ENCODE measurements around the gene ZSCAN25. TPM values are rescaled to one million over a fixed set of nuclear protein-coding genes. Genes with fewer than 3 reads are reported as not detected.

Gene ZSCAN25
- total and polyA plus RNA-seq, 2 of the 13 experiments (the other 11 are each of a cell fraction or from before 2014, with no cell fraction given), result 12.1 to 16.8 TPM

DNA sequence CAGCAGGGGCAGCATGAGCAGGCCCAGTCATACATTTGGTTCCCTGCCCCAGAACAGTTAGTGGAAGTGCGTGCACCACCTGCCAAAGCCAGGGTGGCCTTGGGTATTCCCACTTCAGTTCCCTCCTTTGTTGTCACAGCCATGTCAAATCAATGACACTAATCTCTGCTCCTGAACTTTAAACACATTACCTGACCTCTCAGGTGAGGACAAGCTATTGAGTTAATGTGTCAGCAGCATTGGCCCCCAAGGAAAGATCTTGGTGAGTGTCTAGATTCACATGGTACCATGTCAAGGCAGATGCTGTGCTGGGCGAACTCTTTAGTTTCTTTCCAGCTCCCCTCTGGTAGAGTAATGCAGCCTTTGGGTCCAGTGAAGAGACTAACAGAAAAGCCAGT, 60.9 kb downstream of the ZSCAN25 start (continued):
- TF ChIP-seq, protein P1, sequence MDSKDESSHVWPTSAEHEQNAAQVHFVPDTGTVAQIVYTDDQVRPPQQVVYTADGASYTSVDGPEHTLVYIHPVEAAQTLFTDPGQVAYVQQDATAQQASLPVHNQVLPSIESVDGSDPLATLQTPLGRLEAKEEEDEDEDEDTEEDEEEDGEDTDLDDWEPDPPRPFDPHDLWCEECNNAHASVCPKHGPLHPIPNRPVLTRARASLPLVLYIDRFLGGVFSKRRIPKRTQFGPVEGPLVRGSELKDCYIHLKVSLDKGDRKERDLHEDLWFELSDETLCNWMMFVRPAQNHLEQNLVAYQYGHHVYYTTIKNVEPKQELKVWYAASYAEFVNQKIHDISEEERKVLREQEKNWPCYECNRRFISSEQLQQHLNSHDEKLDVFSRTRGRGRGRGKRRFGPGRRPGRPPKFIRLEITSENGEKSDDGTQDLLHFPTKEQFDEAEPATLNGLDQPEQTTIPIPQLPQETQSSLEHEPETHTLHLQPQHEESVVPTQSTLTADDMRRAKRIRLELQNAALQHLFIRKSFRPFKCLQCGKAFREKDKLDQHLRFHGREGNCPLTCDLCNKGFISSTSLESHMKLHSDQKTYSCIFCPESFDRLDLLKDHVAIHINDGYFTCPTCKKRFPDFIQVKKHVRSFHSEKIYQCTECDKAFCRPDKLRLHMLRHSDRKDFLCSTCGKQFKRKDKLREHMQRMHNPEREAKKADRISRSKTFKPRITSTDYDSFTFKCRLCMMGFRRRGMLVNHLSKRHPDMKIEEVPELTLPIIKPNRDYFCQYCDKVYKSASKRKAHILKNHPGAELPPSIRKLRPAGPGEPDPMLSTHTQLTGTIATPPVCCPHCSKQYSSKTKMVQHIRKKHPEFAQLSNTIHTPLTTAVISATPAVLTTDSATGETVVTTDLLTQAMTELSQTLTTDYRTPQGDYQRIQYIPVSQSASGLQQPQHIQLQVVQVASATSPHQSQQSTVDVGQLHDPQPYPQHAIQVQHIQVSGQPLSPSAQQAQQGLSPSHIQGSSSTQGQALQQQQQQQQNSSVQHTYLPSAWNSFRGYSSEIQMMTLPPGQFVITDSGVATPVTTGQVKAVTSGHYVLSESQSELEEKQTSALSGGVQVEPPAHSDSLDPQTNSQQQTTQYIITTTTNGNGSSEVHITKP (CRISPR knock-in tag; IDR thresholded peaks at IDR 0.05; ENCODE audit: low read depth), result peak; percentile 73; the same call in 1 of the 2 replicates
- peak; percentile 35; the same call in 1 of the 2 replicates for TF ChIP-seq FOSL1 (CRISPR knock-in tag; IDR thresholded peaks at IDR 0.05; ENCODE audit: borderline replicate concordance)
- TF ChIP-seq, protein P2, sequence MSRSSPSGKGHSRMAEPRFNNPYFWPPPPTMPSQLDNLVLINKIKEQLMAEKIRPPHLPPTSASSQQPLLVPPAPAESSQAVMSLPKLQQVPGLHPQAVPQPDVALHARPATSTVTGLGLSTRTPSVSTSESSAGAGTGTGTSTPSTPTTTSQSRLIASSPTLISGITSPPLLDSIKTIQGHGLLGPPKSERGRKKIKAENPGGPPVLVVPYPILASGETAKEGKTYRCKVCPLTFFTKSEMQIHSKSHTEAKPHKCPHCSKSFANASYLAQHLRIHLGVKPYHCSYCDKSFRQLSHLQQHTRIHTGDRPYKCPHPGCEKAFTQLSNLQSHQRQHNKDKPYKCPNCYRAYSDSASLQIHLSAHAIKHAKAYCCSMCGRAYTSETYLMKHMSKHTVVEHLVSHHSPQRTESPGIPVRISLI (CRISPR knock-in tag; IDR thresholded peaks at IDR 0.05; ENCODE audit: borderline replicate concordance), result no peak
- no peak for TF ChIP-seq KLF15 (CRISPR knock-in tag; IDR thresholded peaks at IDR 0.05; ENCODE audit: borderline replicate concordance)
- TF ChIP-seq, protein P3, sequence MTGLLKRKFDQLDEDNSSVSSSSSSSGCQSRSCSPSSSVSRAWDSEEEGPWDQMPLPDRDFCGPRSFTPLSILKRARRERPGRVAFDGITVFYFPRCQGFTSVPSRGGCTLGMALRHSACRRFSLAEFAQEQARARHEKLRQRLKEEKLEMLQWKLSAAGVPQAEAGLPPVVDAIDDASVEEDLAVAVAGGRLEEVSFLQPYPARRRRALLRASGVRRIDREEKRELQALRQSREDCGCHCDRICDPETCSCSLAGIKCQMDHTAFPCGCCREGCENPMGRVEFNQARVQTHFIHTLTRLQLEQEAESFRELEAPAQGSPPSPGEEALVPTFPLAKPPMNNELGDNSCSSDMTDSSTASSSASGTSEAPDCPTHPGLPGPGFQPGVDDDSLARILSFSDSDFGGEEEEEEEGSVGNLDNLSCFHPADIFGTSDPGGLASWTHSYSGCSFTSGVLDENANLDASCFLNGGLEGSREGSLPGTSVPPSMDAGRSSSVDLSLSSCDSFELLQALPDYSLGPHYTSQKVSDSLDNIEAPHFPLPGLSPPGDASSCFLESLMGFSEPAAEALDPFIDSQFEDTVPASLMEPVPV (CRISPR knock-in tag; IDR thresholded peaks at IDR 0.05), result no peak
- TF ChIP-seq, protein P4, sequence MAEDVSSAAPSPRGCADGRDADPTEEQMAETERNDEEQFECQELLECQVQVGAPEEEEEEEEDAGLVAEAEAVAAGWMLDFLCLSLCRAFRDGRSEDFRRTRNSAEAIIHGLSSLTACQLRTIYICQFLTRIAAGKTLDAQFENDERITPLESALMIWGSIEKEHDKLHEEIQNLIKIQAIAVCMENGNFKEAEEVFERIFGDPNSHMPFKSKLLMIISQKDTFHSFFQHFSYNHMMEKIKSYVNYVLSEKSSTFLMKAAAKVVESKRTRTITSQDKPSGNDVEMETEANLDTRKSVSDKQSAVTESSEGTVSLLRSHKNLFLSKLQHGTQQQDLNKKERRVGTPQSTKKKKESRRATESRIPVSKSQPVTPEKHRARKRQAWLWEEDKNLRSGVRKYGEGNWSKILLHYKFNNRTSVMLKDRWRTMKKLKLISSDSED (CRISPR knock-in tag; IDR thresholded peaks at IDR 0.05), result no peak
- no peak for TF ChIP-seq TMF1 (CRISPR knock-in tag; IDR thresholded peaks at IDR 0.05; ENCODE audit: low read depth)
- TF ChIP-seq, protein P5, sequence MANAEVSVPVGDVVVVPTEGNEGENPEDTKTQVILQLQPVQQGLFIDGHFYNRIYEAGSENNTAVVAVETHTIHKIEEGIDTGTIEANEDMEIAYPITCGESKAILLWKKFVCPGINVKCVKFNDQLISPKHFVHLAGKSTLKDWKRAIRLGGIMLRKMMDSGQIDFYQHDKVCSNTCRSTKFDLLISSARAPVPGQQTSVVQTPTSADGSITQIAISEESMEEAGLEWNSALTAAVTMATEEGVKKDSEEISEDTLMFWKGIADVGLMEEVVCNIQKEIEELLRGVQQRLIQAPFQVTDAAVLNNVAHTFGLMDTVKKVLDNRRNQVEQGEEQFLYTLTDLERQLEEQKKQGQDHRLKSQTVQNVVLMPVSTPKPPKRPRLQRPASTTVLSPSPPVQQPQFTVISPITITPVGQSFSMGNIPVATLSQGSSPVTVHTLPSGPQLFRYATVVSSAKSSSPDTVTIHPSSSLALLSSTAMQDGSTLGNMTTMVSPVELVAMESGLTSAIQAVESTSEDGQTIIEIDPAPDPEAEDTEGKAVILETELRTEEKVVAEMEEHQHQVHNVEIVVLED (CRISPR knock-in tag; IDR thresholded peaks at IDR 0.05; ENCODE audit: borderline replicate concordance), result no peak
- TF ChIP-seq GABPA (IDR thresholded peaks at IDR 0.05; ENCODE audit: low read depth, low read length), result no peak
- peak; percentile 56 for TF ChIP-seq GABPA (CRISPR knock-in tag; IDR thresholded peaks at IDR 0.05; ENCODE audit: low read depth)
- TF ChIP-seq EHMT2 (IDR thresholded peaks at IDR 0.05; ENCODE audit: borderline replicate concordance, low read depth, low read length), result no peak
- no peak for TF ChIP-seq ZNF468 (CRISPR knock-in tag; IDR thresholded peaks at IDR 0.05)
- no peak for TF ChIP-seq ZNF251 (CRISPR knock-in tag; IDR thresholded peaks at IDR 0.05)
- TF ChIP-seq ZNF564 (CRISPR knock-in tag; IDR thresholded peaks at IDR 0.05), result no peak
- no peak for TF ChIP-seq MTF1 (CRISPR knock-in tag; IDR thresholded peaks at IDR 0.05)
- TF ChIP-seq HOXD1 (CRISPR knock-in tag; IDR thresholded peaks at IDR 0.05), result peak; percentile 88
- TF ChIP-seq POLR2AphosphoS5 (IDR thresholded peaks at IDR 0.05; ENCODE audit: low read depth, low read length), result no peak
- TF ChIP-seq, protein P6, sequence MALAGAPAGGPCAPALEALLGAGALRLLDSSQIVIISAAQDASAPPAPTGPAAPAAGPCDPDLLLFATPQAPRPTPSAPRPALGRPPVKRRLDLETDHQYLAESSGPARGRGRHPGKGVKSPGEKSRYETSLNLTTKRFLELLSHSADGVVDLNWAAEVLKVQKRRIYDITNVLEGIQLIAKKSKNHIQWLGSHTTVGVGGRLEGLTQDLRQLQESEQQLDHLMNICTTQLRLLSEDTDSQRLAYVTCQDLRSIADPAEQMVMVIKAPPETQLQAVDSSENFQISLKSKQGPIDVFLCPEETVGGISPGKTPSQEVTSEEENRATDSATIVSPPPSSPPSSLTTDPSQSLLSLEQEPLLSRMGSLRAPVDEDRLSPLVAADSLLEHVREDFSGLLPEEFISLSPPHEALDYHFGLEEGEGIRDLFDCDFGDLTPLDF (CRISPR knock-in tag; IDR thresholded peaks at IDR 0.05), result no peak

Measured in HepG2 (cell line).